HepG2 (cell line): ENCODE measurements around the gene TSSK3. TPM values are rescaled to one million over a fixed set of nuclear protein-coding genes. Genes with fewer than 3 reads are reported as not detected.

ENCODE experiments used
- ATAC-seq: fragments of 200-7000 bp; cut with Tn5 transposase; 3 replicates; pipeline ENCODE4 v1.9.1; 2020; ENCODE audit warnings: mild to moderate bottlenecking, moderate library complexity
- BruUV-seq: library from RNA; stranded (reverse); fragments of 400-500 nt; replicated peaks from 2 replicates; lab custom pipeline; 2021; lab: Mats Ljungman, UMichigan
- CTCF ChIA-PET: fragments of 300-600 bp; formaldehyde crosslinking; extraction: SDS; loops from one replicate; lab custom pipeline; 2021; ENCODE audit warnings: low total read pairs, inconsistent platforms, low intra/inter-chr PET ratio; lab: Yijun Ruan, JAX
- POLR2A ChIA-PET: fragments of 350-600 bp; sonication (Branson Sonifier 250); formaldehyde crosslinking; loops from one replicate; lab custom pipeline; 2020; ENCODE audit warnings: antibody characterized with exemption, inconsistent platforms; lab: Yijun Ruan, JAX
- DNase-seq: peaks from one replicate; pipeline ENCODE4 v3.0.0-alpha.2; 2015; ENCODE audit warnings: low spot score
- FAIRE-seq: peaks from 3 replicates; lab custom pipeline; 2011; peaks lifted over from hg19 to GRCh38; lab: Jason Lieb, UNC
- H2AFZ ChIP-seq: one replicate; pipeline ENCODE4 v1.6.1; 2011; ENCODE audit warnings: low read length, inconsistent platforms
- H3K27ac ChIP-seq: fragments of 300-600 bp; 3 replicates; pipeline ENCODE4 v1.8.0; 2011; ENCODE audit warnings: mixed run types, mild to moderate bottlenecking, mixed read lengths, low read length, inconsistent platforms; ENCODE audit not compliant: insufficient read depth; ENCODE audit errors: extremely low read length
- H3K27me3 ChIP-seq, 2 experiments: fragments of 200-600 bp in 1 of 2; 2 replicates in 1 of 2; 3 replicates in 1 of 2; pipeline versions ENCODE4 v1.6.0 to v1.8.0; 2011; ENCODE audit warnings: low read length in 2 of 2, mild to moderate bottlenecking in 2 of 2, moderate library complexity in 2 of 2, inconsistent platforms in 1 of 2; ENCODE audit not compliant: insufficient read depth in 2 of 2, control insufficient read depth in 1 of 2
- H3K36me3 ChIP-seq, 2 experiments: fragments of 200-600 bp in 1 of 2; replicated peaks in 1 of 2; 2 replicates in 1 of 2; 3 replicates in 1 of 2; pipeline versions ENCODE4 v1.5.1 to v1.8.0; 2011; ENCODE audit warnings: low read length in 2 of 2, inconsistent platforms in 1 of 2; ENCODE audit not compliant: insufficient read depth in 2 of 2, control insufficient read depth in 1 of 2
- H3K4me1 ChIP-seq: 2 replicates; pipeline ENCODE4 v1.5.1; 2012; ENCODE audit warnings: low read length, inconsistent platforms; ENCODE audit not compliant: insufficient read depth
- H3K4me2 ChIP-seq: 2 replicates; pipeline ENCODE4 v1.6.0; 2011; ENCODE audit warnings: low read depth, low read length, inconsistent platforms
- H3K4me3 ChIP-seq, 3 experiments: fragments of 200-600 bp in 1 of 3; sonication (generic), shearing (Covaris generic) in 1 of 3; replicated peaks in 1 of 3; 2 replicates each; pipeline ENCODE4 v1.5.1; 2011 to 2016; ENCODE audit warnings: low read length in 3 of 3, inconsistent platforms in 2 of 3, low read depth in 2 of 3, mild to moderate bottlenecking in 2 of 3, control low read depth in 1 of 3, mixed read lengths in 1 of 3; ENCODE audit not compliant: insufficient read depth in 1 of 3
- H3K79me2 ChIP-seq: one replicate; pipeline ENCODE4 v1.6.1; 2011; ENCODE audit warnings: low read length, inconsistent platforms; ENCODE audit not compliant: insufficient read depth
- H3K9ac ChIP-seq: 2 replicates; pipeline ENCODE4 v1.6.0; 2011; ENCODE audit warnings: mild to moderate bottlenecking, low read depth, low read length, inconsistent platforms; ENCODE audit not compliant: insufficient read depth
- H3K9me3 ChIP-seq: 2 replicates; pipeline ENCODE4 v1.5.1; 2012; ENCODE audit warnings: mild to moderate bottlenecking, low read length
- H4K20me1 ChIP-seq: 2 replicates; pipeline ENCODE4 v1.6.0; 2011; ENCODE audit warnings: inconsistent platforms, mild to moderate bottlenecking, low read length, moderate library complexity; ENCODE audit not compliant: insufficient read depth
- AKAP8 ChIP-seq: sonication (generic); formaldehyde crosslinking; IDR thresholded peaks from 2 replicates; pipeline ENCODE4 v1.5.1; 2020; ENCODE audit warnings: mild to moderate bottlenecking, missing genetic modification reagents
- CENPX ChIP-seq: sonication (generic); formaldehyde crosslinking; IDR thresholded peaks from 2 replicates; pipeline ENCODE4 v1.9.0; 2021; ENCODE audit warnings: mild to moderate bottlenecking, missing genetic modification reagents, moderate library complexity
- EP300 ChIP-seq, 3 experiments: sonication (generic) in 1 of 3; formaldehyde crosslinking in 1 of 3; IDR thresholded peaks; 2 replicates each; pipeline versions ENCODE4 v1.5.1 to v1.6.1; 2011 to 2020; ENCODE audit warnings: low read depth in 2 of 3, low read length in 2 of 3, borderline replicate concordance in 1 of 3, improper control_type of control experiment in 1 of 3, mild to moderate bottlenecking in 1 of 3, missing genetic modification reagents in 1 of 3, moderate library complexity in 1 of 3
- FUBP1 ChIP-seq: sonication (generic); formaldehyde crosslinking; IDR thresholded peaks from 2 replicates; pipeline ENCODE4 v1.5.1; 2020; ENCODE audit warnings: missing genetic modification reagents, mild to moderate bottlenecking, borderline replicate concordance
- GMEB1 ChIP-seq: sonication (generic); formaldehyde crosslinking; IDR thresholded peaks from 2 replicates; pipeline ENCODE4 v1.5.1; 2020; ENCODE audit warnings: missing genetic modification reagents, mild to moderate bottlenecking, borderline replicate concordance
- MZF1 ChIP-seq: sonication (generic); formaldehyde crosslinking; IDR thresholded peaks from 2 replicates; pipeline ENCODE4 v1.8.1; 2023; ENCODE audit warnings: mild to moderate bottlenecking, missing genetic modification reagents, borderline replicate concordance
- PCBP1 ChIP-seq: fragments of 200-400 bp; formaldehyde crosslinking; IDR thresholded peaks from 2 replicates; pipeline ENCODE4 v1.6.1; 2017; ENCODE audit warnings: mild to moderate bottlenecking, low read depth, low read length, borderline replicate concordance
- POGZ ChIP-seq: sonication (generic); formaldehyde crosslinking; IDR thresholded peaks from 2 replicates; pipeline ENCODE4 v1.4.0; 2020; ENCODE audit warnings: mild to moderate bottlenecking, missing genetic modification reagents
- RCOR2 ChIP-seq: IDR thresholded peaks from 2 replicates; pipeline ENCODE4 v1.6.1; 2016; ENCODE audit warnings: missing biosample characterization, missing genetic modification reagents
- SOX6 ChIP-seq, 2 experiments: fragments of 450-650 bp in 1 of 2; sonication (generic) in 1 of 2; formaldehyde crosslinking in 1 of 2; IDR thresholded peaks; 2 replicates each; pipeline versions ENCODE4 v1.4.0 to v1.6.1; 2017 to 2020; ENCODE audit warnings: antibody characterized with exemption in 1 of 2, mild to moderate bottlenecking in 1 of 2, missing genetic modification reagents in 1 of 2
- ZBTB34 ChIP-seq: sonication (generic); formaldehyde crosslinking; IDR thresholded peaks from 2 replicates; pipeline ENCODE4 v1.8.0; 2022; ENCODE audit warnings: mild to moderate bottlenecking, missing genetic modification reagents
- ZNF615 ChIP-seq: sonication (generic); formaldehyde crosslinking; IDR thresholded peaks from 2 replicates; pipeline ENCODE4 v1.5.0; 2020; ENCODE audit warnings: mild to moderate bottlenecking, missing genetic modification reagents, borderline replicate concordance
- ZNF784 ChIP-seq: sonication (generic); formaldehyde crosslinking; IDR thresholded peaks from 2 replicates; pipeline ENCODE4 v1.5.1; 2020; ENCODE audit warnings: missing genetic modification reagents, mild to moderate bottlenecking, borderline replicate concordance
- WGBS: methylation state at CpG from one replicate; pipeline ENCODE4 v1.1.6; 2017; ENCODE audit warnings: low lambda C conversion rate; 5-methylcytosine and 5-hydroxymethylcytosine counted together
- in situ Hi-C: cut with HindIII; loops from 2 replicates; pipeline ENCODE4 v1.10.0; 2017; ENCODE audit warnings: low pct_unique_long_range_greater_than_20kb; ENCODE audit not compliant: extremely low pct_ligation_motif_present
- intact Hi-C: fragments of 100-400 bp; cut with micrococcal nuclease; formaldehyde crosslinking; loops from one replicate; pipeline ENCODE4 v1.10.0; 2022; ENCODE audit not compliant: unreplicated experiment
- polyA plus RNA-seq, 8 experiments: library from polyadenylated mRNA; depleted of rRNA in 3 of 8; stranded (reverse) in 7 of 8; unstranded in 1 of 8; fragments of >200 nt; fragmentation: Illumina TruSeq in 4 of 8; extraction: Trizol in 4 of 8; gene quantifications; 2 replicates each; pipeline versions ENCODE4 v1.2.1 to v1.2.3, GENCODE V29; 2011 to 2016; ENCODE audit warnings: low read depth in 4 of 8, missing spikeins in 1 of 8, mixed read lengths in 1 of 8; ENCODE audit not compliant: insufficient read depth in 1 of 8
- total RNA-seq, 5 experiments: library from RNA; depleted of rRNA; stranded (reverse); fragments of >200 nt; fragmentation: Illumina TruSeq; extraction: Trizol; gene quantifications; 2 replicates each; pipeline ENCODE4 v1.2.3, GENCODE V29; 2016; ENCODE audit warnings: low read depth in 1 of 5

The TSSK3 gene
- total and polyA plus RNA-seq, 2 of the 13 experiments (the other 11 are each of a cell fraction or from before 2014, with no cell fraction given): 1.0 to 1.1 TPM

- Histone ChIP-seq H3K4me3 (no peak overlapping the region), H3K9ac (no peak overlapping the region), H3K4me2 (no peak overlapping the region), H3K9me3 (no peaks in the 10 kb centered on the region), H3K79me2 (peaks cover 8% of the 10 kb centered on the region), H3K27ac (no peak overlapping the region), H3K4me1 (peaks cover 17% of the 10 kb centered on the region), H3K36me3 (no peaks in the 10 kb centered on the region), H2AFZ (no peak overlapping the region), H4K20me1 (no peaks in the 10 kb centered on the region), H3K27me3 (no peaks in the 10 kb centered on the region; a peak in 1 of 5 replicates)
- ChIA-PET POLR2A (no interaction called here), CTCF (no interaction called here)
- no peak for DNase-seq
- BruUV-seq: no TSS peak
- in situ Hi-C loops (no loop called here), intact Hi-C loops (loop anchor here (10.0 kb wide), 1 partner anchor 64 kb away; the partner anchor contains the start of gene MARCKSL1)
- no peak for ATAC-seq
- WGBS: 11% methylated on average over 2 of the region's 2 CpGs
- FAIRE-seq: no peak
- TF ChIP-seq EP300 (IDR thresholded peaks at IDR 0.05; ENCODE audit: low read depth in 2 of 2, low read length in 2 of 2) (no peak), EP300 (CRISPR knock-in tag; IDR thresholded peaks at IDR 0.05; ENCODE audit: borderline replicate concordance) (no peak), GMEB1 (CRISPR knock-in tag) (no peak), MZF1 (CRISPR knock-in tag) (no peak), AKAP8 (no peak), PCBP1 (no peak), ZBTB34 (CRISPR knock-in tag) (no peak), CENPX (no peak), SOX6 (IDR thresholded peaks at IDR 0.05) (no peak), SOX6 (CRISPR knock-in tag; IDR thresholded peaks at IDR 0.05) (no peak), ZNF784 (CRISPR knock-in tag) (no peak), POGZ (no peak), FUBP1 (CRISPR knock-in tag) (no peak), RCOR2 (CRISPR knock-in tag) (no peak), ZNF615 (CRISPR knock-in tag) (no peak)
These were observed 36.1 kb downstream of the TSSK3 start for GRCh38 chr1:32398401-32398800.
